Measurements from ENCODE around the gene MAML3.
A peak's percentile ranks its signal among the peaks of the same experiment; 100 is the strongest.

MAML3 gene

GRCh38 chr4:139801895-139802294, 352.1 kb downstream of the MAML3 start:
- FAIRE-seq (peak; percentile 76), DNase-seq (ENCODE audit: insufficient read length, low spot score) (no peak)
- TF ChIP-seq, protein P1, sequence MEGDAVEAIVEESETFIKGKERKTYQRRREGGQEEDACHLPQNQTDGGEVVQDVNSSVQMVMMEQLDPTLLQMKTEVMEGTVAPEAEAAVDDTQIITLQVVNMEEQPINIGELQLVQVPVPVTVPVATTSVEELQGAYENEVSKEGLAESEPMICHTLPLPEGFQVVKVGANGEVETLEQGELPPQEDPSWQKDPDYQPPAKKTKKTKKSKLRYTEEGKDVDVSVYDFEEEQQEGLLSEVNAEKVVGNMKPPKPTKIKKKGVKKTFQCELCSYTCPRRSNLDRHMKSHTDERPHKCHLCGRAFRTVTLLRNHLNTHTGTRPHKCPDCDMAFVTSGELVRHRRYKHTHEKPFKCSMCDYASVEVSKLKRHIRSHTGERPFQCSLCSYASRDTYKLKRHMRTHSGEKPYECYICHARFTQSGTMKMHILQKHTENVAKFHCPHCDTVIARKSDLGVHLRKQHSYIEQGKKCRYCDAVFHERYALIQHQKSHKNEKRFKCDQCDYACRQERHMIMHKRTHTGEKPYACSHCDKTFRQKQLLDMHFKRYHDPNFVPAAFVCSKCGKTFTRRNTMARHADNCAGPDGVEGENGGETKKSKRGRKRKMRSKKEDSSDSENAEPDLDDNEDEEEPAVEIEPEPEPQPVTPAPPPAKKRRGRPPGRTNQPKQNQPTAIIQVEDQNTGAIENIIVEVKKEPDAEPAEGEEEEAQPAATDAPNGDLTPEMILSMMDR (IDR thresholded peaks at IDR 0.05; ENCODE audit: insufficient read depth, missing control alignments), result no peak

- DNase-seq (ENCODE audit: insufficient read length, low spot score), result no peak
Observed at GRCh38 chr4:139800082-139800481, 353.9 kb downstream of the MAML3 start.

DNA sequence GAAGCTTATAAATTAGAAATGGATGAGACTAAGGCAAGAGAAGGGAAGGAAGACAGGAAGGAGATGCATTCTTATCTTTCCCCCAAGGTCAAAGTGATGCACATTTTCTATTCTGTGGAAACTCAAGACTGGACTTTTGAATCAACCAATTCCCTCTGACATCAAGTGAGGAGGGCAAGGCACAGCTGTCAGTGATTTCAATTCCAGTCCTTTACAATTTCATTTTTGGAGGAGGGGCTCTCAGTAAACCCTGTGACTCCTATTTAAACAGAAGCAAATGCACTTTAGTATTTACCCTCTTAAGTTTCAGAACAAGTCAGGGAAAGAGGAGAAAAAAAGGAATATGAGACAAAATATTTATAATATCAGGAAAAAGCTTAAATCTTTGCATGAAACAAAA, 354.4 kb downstream of the MAML3 start:
- FAIRE-seq, result no peak

More at GRCh38 chr4:139800082-139800481, 353.9 kb downstream of the MAML3 start:
- TF ChIP-seq, protein P1 (IDR thresholded peaks at IDR 0.05; ENCODE audit: insufficient read depth, missing control alignments), result no peak
- FAIRE-seq, result peak; percentile 11

DNA sequence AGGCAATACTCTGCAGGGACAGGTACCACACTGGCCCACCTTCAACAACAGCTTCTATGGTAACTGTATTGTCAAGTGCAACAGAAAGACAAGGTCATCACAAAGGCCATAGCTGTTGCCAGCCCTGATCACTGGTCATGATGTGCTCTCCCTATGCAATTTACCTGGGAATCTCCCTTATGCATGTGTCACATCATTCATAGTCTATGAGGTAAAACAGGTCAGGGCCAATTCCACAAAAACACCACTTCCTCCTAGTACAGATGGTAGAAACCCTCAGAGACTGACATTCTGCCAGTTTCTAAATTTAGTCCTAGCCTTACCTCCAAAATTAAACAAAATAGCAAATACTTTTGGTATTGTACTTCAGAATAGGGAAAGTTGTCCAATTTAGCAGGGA, 355.5 kb downstream of the MAML3 start:
- FAIRE-seq (no peak), DNase-seq (ENCODE audit: insufficient read length, low spot score) (no peak)
- TF ChIP-seq, protein P1 (IDR thresholded peaks at IDR 0.05; ENCODE audit: insufficient read depth, missing control alignments), result no peak

More for the DNA sequence above, 354.4 kb downstream of the MAML3 start:
- TF ChIP-seq, protein P1 (IDR thresholded peaks at IDR 0.05; ENCODE audit: insufficient read depth, missing control alignments), result no peak
- DNase-seq (ENCODE audit: insufficient read length, low spot score), result no peak

DNA sequence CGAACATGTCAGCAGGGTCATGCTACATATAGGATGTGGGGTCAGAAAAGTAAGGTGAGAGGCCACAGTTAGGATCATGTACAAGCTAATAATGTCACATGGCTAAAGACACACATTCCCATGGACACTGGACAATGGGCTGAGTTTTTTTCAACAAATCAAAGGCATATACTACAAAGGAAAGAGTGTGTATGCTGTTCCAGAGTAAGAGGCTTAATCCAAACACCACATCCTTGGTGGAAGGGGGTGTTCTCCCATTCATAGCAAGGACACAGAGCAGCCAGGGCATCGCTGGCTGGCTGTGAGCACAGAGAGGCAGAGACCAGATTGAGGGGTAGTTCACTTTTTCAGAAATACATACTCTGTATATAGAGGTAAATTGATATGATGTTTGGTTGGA, 356.7 kb downstream of the MAML3 start:
- no peak for FAIRE-seq

GRCh38 chr4:139795527-139796314, 358.3 kb downstream of the MAML3 start:
- TF ChIP-seq, protein P1 (IDR thresholded peaks at IDR 0.05; ENCODE audit: insufficient read depth, missing control alignments), result no peak
- no peak for DNase-seq (ENCODE audit: insufficient read length, low spot score)
- FAIRE-seq, result no peak

More for the DNA sequence above, 356.7 kb downstream of the MAML3 start:
- DNase-seq (ENCODE audit: insufficient read length, low spot score), result no peak
- TF ChIP-seq, protein P1 (IDR thresholded peaks at IDR 0.05; ENCODE audit: insufficient read depth, missing control alignments), result no peak
